ENCODE results near the gene RGS19. TPM values are rescaled to one million over a fixed set of nuclear protein-coding genes. Genes with fewer than 3 reads are reported as not detected.

Gene RGS19
- total and polyA plus RNA-seq, 2 donors = 27.2 to 42.8 TPM

GRCh38 chr20:64024141-64024990, 55.0 kb downstream of the RGS19 start:
- Histone ChIP-seq H3K27me3 (ENCODE audit: control insufficient read depth in 2 of 2, insufficient read depth in 1 of 2, low read length in 1 of 2) (no peaks in the 10 kb centered on the region), H3K4me1 (ENCODE audit: control insufficient read depth in 2 of 2, insufficient read depth in 2 of 2, low read length in 2 of 2) (no peaks in the 10 kb centered on the region), H3K36me3 (ENCODE audit: control insufficient read depth in 2 of 2, insufficient read depth in 2 of 2, low read length in 1 of 2) (peaks cover 79 to 93% of the 10 kb centered on the region in 2 donors), H3K27ac (ENCODE audit: low read depth in 1 of 2, low read length in 1 of 2) (no peak overlapping the region), H3K9me3 (ENCODE audit: control insufficient read depth in 2 of 2, insufficient read depth in 1 of 2, low read length in 1 of 2) (peaks cover 0 to 3% of the 10 kb centered on the region in 2 donors), H3K4me3 (ENCODE audit: low read length in 2 of 2) (no peak overlapping the region)
- WGBS = 97% methylated on average over 17 of the region's 17 CpGs
- DNase-seq (ENCODE audit: low read depth in 6 of 9, low spot score in 9 of 9) = no peak

GRCh38 chr20:64023361-64024140, 55.8 kb downstream of the RGS19 start:
- 98% methylated on average over 15 of the region's 15 CpGs for WGBS
- Histone ChIP-seq H3K27ac (ENCODE audit: low read depth in 1 of 2, low read length in 1 of 2) (no peak overlapping the region), H3K36me3 (ENCODE audit: control insufficient read depth in 2 of 2, insufficient read depth in 2 of 2, low read length in 1 of 2) (peaks cover 79 to 94% of the 10 kb centered on the region in 2 donors), H3K27me3 (ENCODE audit: control insufficient read depth in 2 of 2, insufficient read depth in 1 of 2, low read length in 1 of 2) (no peaks in the 10 kb centered on the region), H3K4me1 (ENCODE audit: control insufficient read depth in 2 of 2, insufficient read depth in 2 of 2, low read length in 2 of 2) (no peaks in the 10 kb centered on the region), H3K9me3 (ENCODE audit: control insufficient read depth in 2 of 2, insufficient read depth in 1 of 2, low read length in 1 of 2) (peaks cover 0 to 3% of the 10 kb centered on the region in 2 donors), H3K4me3 (ENCODE audit: low read length in 2 of 2) (no peak overlapping the region)
- no peak for DNase-seq (ENCODE audit: low read depth in 6 of 9, low spot score in 9 of 9)

Other genes starting within 250 kb of the RGS19 start
- 5.8 TPM for gene ZBTB46, start 248.3 kb downstream of the RGS19 start, total RNA-seq
- 3.7 TPM for gene ZBTB46, start 248.3 kb downstream of the RGS19 start, polyA plus RNA-seq
- not detected for gene ABHD16B, start 218.0 kb downstream of the RGS19 start, total RNA-seq
- gene ABHD16B, start 218.0 kb downstream of the RGS19 start, polyA plus RNA-seq = 0.57 TPM
- gene TPD52L2, start 214.2 kb downstream of the RGS19 start, total RNA-seq = 37.9 TPM
- gene TPD52L2, start 214.2 kb downstream of the RGS19 start, polyA plus RNA-seq = 73.2 TPM
- gene DNAJC5, start 184.4 kb downstream of the RGS19 start, total RNA-seq = 26.1 TPM
- 23.3 TPM for gene DNAJC5, start 184.4 kb downstream of the RGS19 start, polyA plus RNA-seq
- gene UCKL1, start 123.1 kb downstream of the RGS19 start, total RNA-seq = 21.2 TPM
- 51.8 TPM for gene UCKL1, start 123.1 kb downstream of the RGS19 start, polyA plus RNA-seq
- 10.0 TPM for gene ZNF512B, start 109.6 kb downstream of the RGS19 start, total RNA-seq
- gene ZNF512B, start 109.6 kb downstream of the RGS19 start, polyA plus RNA-seq = 13.4 TPM
- gene SAMD10, start 99.9 kb downstream of the RGS19 start, total RNA-seq = 3.4 TPM
- gene SAMD10, start 99.9 kb downstream of the RGS19 start, polyA plus RNA-seq = 10.5 TPM
- gene PRPF6, start 98.4 kb downstream of the RGS19 start, total RNA-seq = 45.1 TPM
- 56.1 TPM for gene PRPF6, start 98.4 kb downstream of the RGS19 start, polyA plus RNA-seq
- gene C20orf204, start 43.3 kb downstream of the RGS19 start, total RNA-seq = 17.0 TPM
- gene C20orf204, start 43.3 kb downstream of the RGS19 start, polyA plus RNA-seq = 8.2 TPM
- gene SOX18, start 29.9 kb downstream of the RGS19 start, total RNA-seq = 0.66 TPM
- 17.2 TPM for gene SOX18, start 29.9 kb downstream of the RGS19 start, polyA plus RNA-seq
- 24.6 TPM for gene TCEA2, start 16.3 kb downstream of the RGS19 start, total RNA-seq
- gene TCEA2, start 16.3 kb downstream of the RGS19 start, polyA plus RNA-seq = 53.2 TPM
- gene OPRL1, start 564 bp upstream of the RGS19 start, total RNA-seq = 1.4 TPM
- gene OPRL1, start 564 bp upstream of the RGS19 start, polyA plus RNA-seq = 1.1 TPM
- gene LKAAEAR1, start 4.9 kb upstream of the RGS19 start, total RNA-seq = 0.80 TPM
- 0.14 TPM for gene LKAAEAR1, start 4.9 kb upstream of the RGS19 start, polyA plus RNA-seq
- not detected for gene NPBWR2, start 28.0 kb upstream of the RGS19 start, total RNA-seq
- 0.02 TPM for gene NPBWR2, start 28.0 kb upstream of the RGS19 start, polyA plus RNA-seq
- gene MYT1, start 84.9 kb upstream of the RGS19 start, total RNA-seq = 0.19 TPM
- 0.25 TPM for gene MYT1, start 84.9 kb upstream of the RGS19 start, polyA plus RNA-seq
- 40.6 TPM for gene PCMTD2, start 176.2 kb upstream of the RGS19 start, total RNA-seq
- 123 TPM for gene PCMTD2, start 176.2 kb upstream of the RGS19 start, polyA plus RNA-seq

Data from thymus (tissue), 11 donors.